Activated T-cell treated with anti-CD3 and anti-CD28 coated beads, Interleukin-2, amount 50 U/mL, for 1 hour (primary cell): ENCODE data around the gene ZNF638.
"Not testable (repeated sequence)": the region's sequence is repeated elsewhere in the genome, so short reads cannot be mapped to it uniquely, and the experiment has no call there.

Experiments used
- DNase-seq: peaks from one replicate; pipeline ENCODE4 v3.0.0-alpha.2; 2020

ZNF638 gene

DNA sequence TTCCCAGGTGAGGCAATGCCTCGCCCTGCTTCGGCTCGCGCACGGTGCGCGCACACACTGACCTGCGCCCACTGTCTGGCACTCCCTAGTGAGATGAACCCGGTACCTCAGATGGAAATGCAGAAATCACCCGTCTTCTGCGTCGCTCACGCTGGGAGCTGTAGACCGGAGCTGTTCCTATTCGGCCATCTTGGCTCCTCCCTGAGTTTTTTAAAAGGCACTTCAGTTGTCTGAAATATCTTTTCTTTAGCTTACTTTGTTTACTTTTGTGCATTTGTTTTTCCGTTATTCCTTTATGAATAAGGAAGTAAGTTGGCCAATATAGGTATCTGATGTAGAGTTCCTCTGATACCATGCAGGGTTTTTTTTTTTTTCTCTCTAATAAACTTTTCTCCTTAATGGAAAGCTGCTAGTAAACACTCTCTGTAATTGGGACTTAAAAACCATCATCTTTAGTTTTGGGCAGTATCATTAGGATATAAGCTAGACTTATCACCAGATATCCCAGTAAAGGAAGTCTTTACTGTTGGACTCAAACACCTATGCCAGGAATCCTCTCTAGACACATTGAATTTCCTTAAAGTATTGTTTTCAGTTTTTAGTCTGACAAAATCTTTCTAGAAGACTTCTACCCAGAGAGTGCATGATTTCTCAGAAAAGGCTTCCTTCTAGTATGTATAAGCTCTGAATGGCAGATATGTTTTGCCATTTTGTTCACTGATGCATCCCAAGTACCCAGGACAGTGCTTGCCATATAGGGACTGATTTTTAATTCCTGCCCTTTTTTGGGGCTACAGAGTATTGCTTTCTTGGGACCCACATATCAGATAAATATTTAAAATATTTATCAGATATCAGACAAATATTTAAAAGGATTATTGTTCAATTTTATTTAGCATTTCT lies 86.0 kb downstream of the ZNF638 start:
- no peak for DNase-seq

DNA sequence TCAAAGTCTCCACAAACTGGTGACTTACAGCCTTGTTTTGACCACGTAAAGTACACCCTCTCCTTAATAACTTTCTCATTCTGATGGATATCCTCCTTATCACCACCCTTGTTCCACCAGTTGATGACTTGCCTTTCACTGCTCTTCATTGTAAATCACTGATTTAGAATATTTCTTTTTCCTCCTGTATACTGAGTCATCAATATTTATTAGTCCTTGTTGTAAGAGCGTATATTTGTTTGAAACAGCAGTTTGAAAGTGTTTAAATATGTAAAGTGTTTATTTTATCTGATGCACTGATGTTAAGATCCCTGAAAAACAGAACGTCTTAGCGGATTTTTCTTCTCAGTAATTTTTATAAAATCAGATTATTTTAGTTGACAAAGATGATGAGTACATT lies 87.6 kb downstream of the ZNF638 start:
- no peak for DNase-seq

DNA sequence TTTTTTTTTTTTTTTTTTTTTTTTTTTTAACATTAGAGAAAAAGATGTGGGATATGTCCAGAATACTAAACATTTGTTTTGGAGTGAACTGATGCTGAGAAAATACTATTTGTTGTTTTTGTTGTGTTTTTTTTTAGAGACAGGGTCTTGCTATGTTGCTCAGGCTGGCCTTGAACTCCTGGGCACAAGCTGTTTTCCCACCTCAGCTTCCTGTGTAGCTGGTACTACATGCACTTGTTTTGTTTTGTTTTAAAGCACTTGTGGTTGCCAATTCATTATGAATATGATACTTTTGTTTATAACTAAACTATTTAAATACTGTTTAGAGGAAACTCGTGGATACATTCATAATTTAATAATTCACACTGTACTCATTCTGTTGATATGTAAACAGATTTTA lies 88.4 kb downstream of the ZNF638 start:
- no peak for DNase-seq

DNA sequence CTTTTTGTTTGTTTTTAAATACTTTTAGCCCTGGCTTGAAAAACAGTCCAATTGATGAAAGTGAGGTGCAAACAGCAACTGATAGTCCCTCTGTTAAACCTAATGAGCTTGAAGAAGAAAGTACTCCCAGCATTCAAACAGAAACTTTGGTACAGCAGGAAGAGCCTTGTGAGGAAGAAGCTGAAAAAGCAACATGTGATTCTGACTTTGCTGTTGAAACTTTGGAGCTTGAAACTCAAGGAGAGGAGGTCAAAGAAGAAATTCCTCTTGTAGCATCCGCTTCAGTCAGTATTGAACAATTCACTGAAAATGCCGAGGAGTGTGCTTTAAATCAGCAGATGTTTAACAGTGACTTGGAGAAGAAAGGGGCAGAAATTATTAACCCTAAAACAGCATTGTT lies 91.2 kb downstream of the ZNF638 start:
- no peak for DNase-seq

DNA sequence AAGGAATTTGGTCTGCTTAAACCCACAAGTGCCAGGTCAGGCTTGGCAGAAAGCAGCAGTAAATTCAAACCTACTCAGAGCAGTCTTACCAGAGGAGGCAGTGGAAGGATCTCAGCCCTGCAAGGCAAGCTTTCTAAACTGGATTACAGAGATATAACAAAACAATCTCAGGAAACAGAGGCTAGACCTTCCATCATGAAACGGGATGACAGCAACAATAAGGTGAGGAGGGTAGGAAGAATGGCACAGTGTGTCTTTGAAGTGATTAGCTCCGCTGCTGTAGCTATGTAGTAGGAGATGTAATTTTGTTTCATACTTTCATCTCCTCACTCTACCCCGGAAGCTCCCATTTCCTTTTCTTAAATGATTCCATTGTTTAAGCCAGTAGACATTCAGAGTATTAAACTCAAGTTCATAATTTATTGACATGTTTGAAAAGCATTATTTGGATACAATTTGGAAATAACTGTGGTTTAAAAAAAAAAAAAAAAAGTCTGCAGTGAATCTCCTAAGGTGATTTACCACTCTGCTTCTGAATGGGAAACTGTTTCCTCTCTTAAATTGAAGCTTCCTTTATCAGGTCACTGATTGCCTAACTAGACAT lies 92.3 kb downstream of the ZNF638 start:
- DNase-seq: no peak

DNA sequence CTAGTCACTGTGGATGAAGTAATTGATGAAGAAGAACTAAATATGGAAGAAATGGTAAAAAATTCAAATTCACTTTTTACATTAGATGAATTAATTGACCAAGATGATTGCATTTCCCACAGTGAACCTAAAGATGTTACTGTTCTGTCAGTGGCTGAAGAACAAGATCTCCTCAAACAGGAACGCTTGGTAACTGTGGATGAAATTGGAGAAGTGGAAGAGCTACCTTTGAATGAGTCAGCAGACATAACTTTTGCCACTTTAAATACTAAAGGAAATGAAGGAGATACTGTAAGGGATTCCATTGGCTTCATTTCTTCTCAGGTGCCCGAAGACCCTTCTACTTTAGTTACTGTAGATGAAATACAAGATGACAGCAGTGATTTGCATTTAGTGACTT lies 95.1 kb downstream of the ZNF638 start:
- no peak for DNase-seq

DNA sequence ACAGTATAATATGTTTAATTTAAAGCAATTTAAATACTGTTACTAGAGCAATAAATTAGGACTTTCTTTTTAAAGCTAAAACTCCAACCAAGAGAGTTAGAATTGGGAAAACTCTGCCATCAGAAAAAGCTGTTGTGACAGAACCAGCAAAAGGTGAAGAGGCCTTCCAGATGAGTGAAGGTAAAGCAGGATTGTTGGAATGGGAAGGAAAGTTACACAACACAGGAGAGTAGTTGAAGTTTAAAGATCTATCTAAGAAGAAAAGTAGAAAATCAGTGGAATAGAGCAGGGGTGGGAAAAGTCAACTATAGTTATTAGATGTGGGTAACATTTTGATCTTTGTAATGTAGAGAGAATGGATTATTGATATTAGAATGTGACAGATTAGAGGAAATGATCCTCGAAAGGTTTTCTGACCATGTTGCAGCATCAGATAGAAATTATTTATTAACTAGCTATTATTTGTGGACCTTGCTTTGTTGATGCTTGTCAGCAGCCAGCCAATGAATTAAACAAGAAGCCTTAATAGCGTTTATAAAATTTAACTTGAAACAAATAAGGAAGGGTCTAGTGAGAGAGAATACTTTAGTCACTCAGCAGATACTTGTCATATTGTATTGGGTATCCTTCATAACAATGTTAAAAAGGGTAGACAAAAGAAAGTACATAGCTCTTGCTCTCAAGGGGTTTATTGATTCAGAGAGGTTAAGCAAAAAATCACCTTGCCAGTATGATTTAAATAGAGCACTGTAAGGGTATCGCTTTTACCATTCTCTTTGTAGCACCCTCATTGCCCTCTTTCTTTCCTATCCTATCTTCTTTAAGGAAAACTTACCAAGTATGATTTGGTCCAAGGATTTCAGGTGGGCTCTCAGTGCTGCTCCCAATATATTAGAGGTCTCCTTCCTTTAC lies 97.1 kb downstream of the ZNF638 start:
- DNase-seq: no peak

DNA sequence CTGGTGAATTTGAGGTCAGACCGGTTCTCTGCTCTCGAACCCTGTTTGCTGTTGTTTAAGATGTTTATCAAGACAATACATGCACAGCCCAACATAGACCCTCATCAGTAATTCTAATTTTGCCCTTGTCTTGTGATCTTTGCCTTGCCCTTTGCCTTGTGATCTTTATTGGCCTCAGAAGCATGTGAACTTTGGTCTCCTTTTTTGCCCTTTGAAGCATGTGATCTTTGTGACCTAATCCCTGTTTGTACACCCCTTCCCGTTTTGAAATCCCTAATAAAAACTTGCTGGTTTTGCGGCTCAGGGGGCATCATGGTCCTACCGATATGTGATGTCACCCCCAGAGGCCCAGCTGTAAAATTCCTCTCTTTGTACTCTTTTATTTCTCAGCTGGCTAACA lies 113.6 kb downstream of the ZNF638 start:
- not testable (repeated sequence) for DNase-seq

DNA sequence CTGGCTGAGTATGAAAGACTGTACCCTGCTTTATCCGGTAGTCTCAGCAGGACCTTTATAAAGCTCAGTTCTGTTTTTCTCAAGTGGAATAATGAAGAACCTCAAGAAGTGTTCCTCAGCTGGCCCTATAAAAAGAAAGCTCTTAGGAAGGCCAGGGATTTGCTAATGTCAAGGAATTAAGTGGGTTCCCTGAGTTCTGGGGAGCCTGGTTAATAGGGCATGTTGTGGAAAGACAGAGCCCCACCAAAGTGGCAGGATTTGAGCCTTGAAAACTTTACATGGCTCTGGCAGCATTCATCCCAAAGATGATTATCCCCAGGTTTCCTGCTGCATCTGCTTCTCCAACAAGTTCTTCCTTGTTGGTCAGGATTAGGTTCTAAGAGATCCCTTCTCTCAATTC lies 114.9 kb downstream of the ZNF638 start:
- no peak for DNase-seq

DNA sequence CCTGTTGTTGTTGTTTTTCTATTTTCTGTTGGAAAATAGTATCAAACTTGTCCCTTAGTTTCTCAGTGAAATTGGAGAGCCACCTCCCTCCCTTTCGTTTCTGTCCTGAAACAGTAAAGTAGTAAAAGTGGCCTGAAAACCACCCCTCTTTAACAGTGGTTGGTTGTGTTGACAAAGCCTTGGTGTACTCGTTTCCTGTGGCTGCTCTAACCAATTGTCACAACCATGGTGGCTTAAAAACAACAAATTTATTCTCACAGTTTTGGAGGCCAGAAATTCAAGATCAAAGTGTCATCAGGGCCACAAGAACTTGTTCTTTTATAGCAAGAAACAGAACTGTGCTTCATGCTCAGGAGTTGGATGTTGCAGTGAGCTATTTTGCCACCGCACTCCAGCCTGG lies 117.8 kb downstream of the ZNF638 start:
- no peak for DNase-seq

DNA sequence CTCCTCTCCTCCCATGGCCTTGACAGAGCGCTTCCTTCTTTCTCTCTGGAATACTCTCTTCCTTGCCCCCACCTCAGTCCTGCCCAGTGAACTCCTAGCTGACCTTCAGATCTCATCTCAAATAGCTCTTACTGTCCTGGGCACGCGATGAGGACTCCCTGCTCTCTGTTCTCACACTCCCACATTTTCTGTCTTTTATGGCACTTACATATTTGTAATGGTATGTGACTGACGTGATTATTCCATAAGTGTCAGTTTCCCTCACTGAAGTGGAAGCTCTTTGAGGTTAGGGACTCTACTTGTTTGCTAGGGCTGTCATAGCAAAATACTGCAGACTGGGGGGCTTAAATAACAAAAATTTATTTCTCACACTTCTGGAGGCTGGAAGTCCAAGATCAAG lies 120.1 kb downstream of the ZNF638 start:
- DNase-seq: no peak

DNA sequence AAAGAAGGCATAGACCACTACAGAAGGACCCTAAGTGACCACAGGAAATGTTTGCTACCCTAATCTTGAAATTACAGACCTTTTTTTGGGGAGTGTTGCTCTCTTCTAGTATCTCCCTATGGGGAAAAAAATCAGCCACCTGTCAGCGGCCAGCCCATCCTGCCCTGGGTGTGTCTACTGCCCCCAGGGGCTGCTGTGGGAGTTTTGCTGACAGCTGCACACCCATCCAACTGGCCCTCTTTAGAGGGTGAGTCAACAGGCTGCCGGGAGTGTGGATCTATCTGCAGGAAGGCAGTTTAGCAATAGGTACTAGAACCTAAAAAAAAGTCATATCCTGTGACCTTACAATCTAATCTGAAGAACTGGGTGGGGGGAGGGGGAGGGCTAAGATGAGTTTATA lies 121.0 kb downstream of the ZNF638 start:
- no peak for DNase-seq

DNA sequence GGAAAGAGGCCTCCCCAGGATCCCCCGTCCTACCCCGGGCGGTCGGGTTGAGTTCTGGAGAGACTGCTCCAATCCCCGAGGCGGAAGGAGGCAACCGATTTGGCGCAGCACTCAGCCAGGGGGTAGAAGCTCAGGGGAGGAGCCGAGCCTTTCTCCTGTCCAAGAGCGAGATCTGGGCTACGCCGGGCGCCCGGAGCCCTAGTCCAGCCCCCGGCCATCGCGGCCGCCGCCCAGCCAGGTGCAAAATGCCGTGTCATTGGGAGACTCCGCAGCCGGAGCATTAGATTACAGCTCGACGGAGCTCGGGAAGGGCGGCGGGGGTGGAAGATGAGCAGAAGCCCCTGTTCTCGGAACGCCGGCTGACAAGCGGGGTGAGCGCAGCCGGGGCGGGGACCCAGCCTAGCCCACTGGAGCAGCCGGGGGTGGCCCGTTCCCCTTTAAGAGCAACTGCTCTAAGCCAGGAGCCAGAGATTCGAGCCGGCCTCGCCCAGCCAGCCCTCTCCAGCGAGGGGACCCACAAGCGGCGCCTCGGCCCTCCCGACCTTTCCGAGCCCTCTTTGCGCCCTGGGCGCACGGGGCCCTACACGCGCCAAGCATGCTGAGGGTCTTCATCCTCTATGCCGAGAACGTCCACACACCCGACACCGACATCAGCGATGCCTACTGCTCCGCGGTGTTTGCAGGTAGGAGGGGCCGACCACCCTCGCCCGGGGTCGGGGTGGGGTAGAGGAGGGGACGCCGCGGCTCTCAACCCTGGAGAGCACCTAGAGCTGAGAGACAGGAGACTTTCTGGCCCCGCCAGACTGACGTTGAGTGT lies 122.0 kb downstream of the ZNF638 start, which contains the start of gene DYSF:
Gene DYSF (plus strand): TSS at position 158 of the 817 bp plus-strand sequence.
- no peak for DNase-seq

DNA sequence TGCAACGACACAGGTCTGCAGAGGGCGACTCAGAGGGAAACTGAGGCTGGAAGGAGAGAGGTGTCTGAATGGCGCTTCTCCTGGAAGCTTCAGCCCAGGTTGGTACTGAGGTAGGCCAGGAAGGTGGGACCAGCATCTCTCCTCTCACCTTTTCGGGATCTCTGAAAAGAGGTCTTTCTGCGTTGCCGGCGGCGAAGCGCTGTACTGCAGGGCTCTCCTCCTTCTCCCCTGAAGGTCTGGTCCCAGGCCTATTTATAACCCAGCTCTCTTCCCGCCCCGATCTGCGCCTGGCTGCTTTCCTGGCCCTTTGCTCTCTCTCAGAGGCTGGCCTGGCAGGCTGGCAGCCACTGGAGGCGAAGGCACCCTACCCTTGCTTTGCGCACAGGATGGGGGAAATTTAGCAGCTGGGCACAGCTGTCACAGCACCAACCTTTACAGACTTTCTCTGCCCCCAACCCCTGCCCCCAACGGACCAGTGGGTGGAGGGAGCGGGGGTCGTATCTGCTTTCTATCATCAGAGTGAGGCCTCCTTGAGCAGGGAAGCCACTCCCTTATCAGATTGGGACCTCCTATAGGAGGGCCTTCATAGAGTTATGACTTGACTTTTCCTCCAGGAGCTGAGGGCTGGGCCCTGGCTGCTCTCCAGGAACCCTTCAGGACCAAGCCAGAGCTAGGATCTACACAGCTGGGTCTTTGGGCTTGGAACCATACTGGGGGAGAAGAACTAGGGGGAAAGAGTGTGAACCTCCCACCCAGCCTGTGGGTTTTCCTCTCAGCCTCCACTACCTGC lies 122.8 kb downstream of the ZNF638 start:
- no peak for DNase-seq

DNA sequence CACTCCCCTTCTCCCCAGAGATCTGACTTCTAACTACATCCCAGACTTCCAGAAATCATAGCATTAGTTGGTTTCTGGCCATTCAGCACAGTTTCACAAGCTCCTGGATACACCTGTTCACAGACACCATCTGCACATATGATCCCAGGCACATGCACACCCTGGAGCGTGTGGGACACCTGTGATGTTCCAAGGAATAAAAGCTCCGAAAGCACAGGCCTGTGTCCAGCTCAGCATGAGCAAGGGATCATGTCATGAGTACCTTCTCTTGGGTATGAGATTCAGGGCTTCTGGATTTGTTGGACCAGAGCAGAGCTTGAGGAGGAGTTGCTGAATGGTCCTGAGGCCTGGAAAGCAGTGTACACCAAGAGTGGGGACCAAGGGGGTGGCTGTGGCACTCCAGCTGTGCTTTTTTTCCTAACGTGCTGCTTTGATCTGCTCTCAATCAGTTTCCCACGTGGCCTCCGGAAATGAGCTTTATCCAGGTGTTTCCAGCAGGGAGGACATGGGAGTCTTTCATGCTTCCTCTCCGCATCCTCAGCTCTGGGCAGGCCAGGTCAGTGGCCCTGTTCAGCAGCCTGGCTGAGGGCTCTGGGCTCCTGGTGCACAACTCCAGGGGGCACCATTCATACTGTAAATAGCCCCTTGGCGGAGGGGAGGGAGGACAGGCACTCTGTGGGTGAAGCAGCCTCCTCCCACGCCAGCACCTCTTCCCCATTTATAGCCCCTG lies 123.6 kb downstream of the ZNF638 start:
- DNase-seq: no peak

DNA sequence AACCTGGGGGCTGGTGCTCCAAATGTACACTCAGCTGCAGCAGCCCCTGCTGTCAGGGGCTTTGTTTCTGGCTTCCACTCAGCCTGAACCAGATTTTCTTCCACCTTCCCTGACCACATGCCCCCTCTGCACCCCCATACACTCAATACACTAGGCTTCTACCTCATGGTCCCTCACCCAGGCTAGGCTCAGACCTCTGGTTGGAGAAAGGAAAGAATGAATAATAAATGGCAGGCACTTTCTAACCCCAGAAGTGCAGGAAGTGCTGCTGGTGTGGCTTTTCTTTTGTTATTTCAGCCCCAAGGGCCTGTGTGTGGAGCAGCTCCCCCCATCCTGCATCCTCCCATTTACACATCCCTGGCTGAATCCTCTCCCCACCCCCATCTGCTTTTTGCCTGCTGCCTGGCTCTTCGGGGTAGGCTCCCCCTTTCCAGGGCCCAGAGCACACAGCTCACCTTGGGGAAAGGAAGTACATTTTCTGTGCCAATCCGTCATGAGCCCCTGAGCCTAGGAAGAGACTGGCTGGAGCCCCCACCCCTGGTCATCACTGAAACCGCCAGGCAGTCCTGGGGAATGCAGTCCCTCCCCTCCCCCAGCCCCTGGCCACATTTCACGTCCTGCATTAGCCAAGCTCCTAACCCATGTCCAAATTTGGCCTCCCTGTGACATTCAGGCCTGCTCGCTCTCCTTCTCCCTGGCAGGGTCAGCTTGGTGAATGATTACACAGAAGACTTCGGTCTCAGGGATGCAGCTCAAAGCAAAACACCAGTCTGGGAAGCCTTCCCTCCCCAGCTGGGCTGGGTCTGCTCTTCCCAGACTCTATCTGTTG lies 124.4 kb downstream of the ZNF638 start:
- no peak for DNase-seq

DNA sequence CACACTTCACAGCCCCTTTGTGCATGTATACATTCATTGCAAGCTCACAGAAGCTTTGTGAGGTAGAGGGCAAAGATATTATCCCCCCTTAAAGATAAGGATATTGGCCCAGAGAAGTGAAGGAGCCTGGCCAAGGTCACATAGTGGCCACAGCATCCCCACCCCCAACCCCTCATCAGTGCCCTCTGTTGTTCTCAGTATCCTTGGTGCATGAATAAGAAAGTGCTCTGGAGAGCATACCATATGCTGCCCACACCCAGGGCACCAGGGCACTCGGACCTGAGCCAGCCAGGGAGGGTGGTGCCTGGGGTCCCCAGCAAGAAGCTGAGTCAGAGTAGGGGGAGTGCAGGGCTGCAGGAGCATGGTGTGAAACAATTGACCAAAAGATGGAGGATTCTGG lies 125.0 kb downstream of the ZNF638 start:
- no peak for DNase-seq

DNA sequence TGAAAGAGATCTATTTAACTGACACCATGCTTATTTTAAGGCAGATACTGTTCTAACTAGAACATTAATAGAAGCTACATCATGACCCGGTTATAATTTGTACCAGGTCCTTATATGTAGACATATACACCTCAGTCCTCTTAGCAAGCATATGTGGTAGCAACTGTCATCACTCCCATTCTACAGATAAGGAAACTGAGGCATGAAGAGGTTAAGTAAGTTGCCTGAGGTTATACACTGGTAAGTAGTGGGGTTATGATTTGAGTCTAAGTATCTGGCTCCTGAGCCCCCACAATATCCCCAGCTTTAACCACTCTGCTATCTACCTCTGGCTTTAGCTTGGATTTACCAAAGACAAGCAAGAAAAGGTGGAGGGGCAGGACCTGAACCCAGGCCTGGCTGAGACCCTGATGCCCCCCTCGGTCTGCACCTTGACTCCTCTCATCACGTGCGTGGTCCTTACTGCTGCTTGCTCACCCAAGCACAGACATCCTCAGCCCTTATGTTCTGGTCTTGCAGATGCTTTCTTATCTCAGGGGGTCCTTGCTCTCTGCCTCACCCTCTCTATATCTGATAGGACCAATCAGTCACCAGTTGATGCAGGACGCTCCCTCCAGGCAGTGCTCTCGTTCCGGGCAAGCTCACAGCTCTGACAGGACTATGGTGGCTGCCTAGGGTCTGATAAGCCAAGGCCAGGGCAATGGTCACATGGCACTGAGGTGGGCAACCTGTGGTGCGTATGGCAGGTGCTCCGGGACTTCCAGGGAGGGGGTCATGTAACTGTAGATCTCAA lies 125.7 kb downstream of the ZNF638 start:
- no peak for DNase-seq

DNA sequence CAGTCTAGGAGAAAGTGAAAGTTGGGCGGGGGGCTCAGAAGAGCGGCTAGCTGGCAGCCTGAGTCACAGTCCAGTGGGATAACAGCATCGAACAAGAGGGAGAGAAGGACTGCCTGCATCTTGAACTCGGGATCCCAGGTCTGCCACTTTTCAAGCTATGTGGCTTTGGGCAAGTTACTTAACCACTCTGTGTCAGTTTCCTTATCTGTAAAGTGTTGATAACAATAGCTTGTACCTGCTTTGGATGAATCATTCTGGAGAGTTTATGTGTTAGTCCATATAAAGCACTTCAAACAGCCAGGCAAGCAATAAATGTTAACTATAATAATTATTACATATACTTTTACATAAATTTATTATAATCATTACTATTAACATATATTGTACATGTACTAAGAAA lies 126.3 kb downstream of the ZNF638 start:
- no peak for DNase-seq
